Neural cell (in vitro differentiated cells): Measurements from ENCODE around the gene GNAQ. TPM values are rescaled to one million over a fixed set of nuclear protein-coding genes. Genes with fewer than 3 reads are reported as not detected.

ENCODE experiments used
- H2AFZ ChIP-seq: fragments of 200-600, 300-800 bp; sonication (generic), shearing (Covaris generic); 2 replicates; pipeline ENCODE4 v1.6.0; 2014; ENCODE audit warnings: low read depth, mild to moderate bottlenecking, antibody characterized with exemption, low read length, moderate library complexity
- H3F3A ChIP-seq: fragments of 200-600 bp; shearing (Covaris generic); 2 replicates; pipeline ENCODE4 v1.6.1; 2016; ENCODE audit warnings: mild to moderate bottlenecking, moderate library complexity, mixed read lengths, antibody characterized with exemption, low read length; ENCODE audit not compliant: insufficient read depth, poor library complexity, severe bottlenecking
- H3K27ac ChIP-seq: fragments of 200-600, 300-800 bp; sonication (generic), shearing (Covaris generic); 2 replicates; pipeline ENCODE4 v1.5.1; 2014; ENCODE audit warnings: mild to moderate bottlenecking, low read length, moderate library complexity
- H3K27me3 ChIP-seq: fragments of 300-800, 200-600 bp; sonication (generic), shearing (Covaris generic); 2 replicates; pipeline ENCODE4 v1.6.0; 2014; ENCODE audit warnings: mild to moderate bottlenecking, low read depth, low read length, moderate library complexity; ENCODE audit not compliant: insufficient read depth
- H3K36me3 ChIP-seq: fragments of 300-800, 200-600 bp; sonication (generic), shearing (Covaris generic); 2 replicates; pipeline ENCODE4 v1.5.1; 2014; ENCODE audit warnings: mild to moderate bottlenecking, antibody characterized with exemption, low read length, moderate library complexity; ENCODE audit not compliant: insufficient read depth
- H3K4me2 ChIP-seq: fragments of 300-800, 200-600 bp; sonication (generic), shearing (Covaris generic); 2 replicates; pipeline ENCODE4 v1.6.0; 2014; ENCODE audit warnings: mild to moderate bottlenecking, low read length
- H3K4me3 ChIP-seq: fragments of 300-800, 200-600 bp; sonication (generic), shearing (Covaris generic); 2 replicates; pipeline ENCODE4 v1.5.1; 2014; ENCODE audit warnings: mild to moderate bottlenecking, low read length, moderate library complexity
- H3K79me2 ChIP-seq: fragments of 200-600 bp; shearing (Covaris generic); replicated peaks from 2 replicates; pipeline ENCODE4 v1.6.0; 2014; ENCODE audit warnings: mild to moderate bottlenecking, low read length, moderate library complexity; ENCODE audit not compliant: insufficient read depth
- H3K9ac ChIP-seq: fragments of 300-800, 200-600 bp; sonication (generic), shearing (Covaris generic); 2 replicates; pipeline ENCODE4 v1.6.1; 2016; ENCODE audit warnings: mild to moderate bottlenecking, low read length, mixed read lengths
- H3K9me2 ChIP-seq: fragments of 200-600 bp; shearing (Covaris generic); 2 replicates; pipeline ENCODE4 v1.6.1; 2016; ENCODE audit warnings: mild to moderate bottlenecking, low read length, mixed read lengths; ENCODE audit not compliant: insufficient read depth
- H3K9me3 ChIP-seq: fragments of 200-600, 300-800 bp; sonication (generic), shearing (Covaris generic); 2 replicates; pipeline ENCODE4 v1.6.1; 2016; ENCODE audit warnings: mild to moderate bottlenecking, mixed run types, low read length, moderate library complexity, mixed read lengths
- H4K20me1 ChIP-seq: fragments of 200-600 bp; shearing (Covaris generic); 2 replicates; pipeline ENCODE4 v1.6.1; 2016; ENCODE audit warnings: mild to moderate bottlenecking, mixed run types; ENCODE audit not compliant: insufficient read depth
- EP300 ChIP-seq: fragments of 450-650 bp; conservative IDR thresholded peaks from 2 replicates; pipeline ENCODE4 v1.6.1; 2014; ENCODE audit warnings: antibody characterized with exemption, mild to moderate bottlenecking, moderate library complexity; ENCODE audit not compliant: poor library complexity, severe bottlenecking
- EZH2 ChIP-seq: fragments of 200-600, 300-800 bp; shearing (Covaris generic), sonication (generic); IDR thresholded peaks from 2 replicates; pipeline ENCODE4 v1.6.1; 2014; ENCODE audit warnings: antibody characterized with exemption, low read length, borderline replicate concordance, mild to moderate bottlenecking; ENCODE audit not compliant: insufficient read depth, poor library complexity, severe bottlenecking
- MXI1 ChIP-seq: fragments of 450-650 bp; conservative IDR thresholded peaks from 2 replicates; pipeline ENCODE4 v1.6.1; 2014; ENCODE audit warnings: antibody characterized with exemption, mild to moderate bottlenecking; ENCODE audit not compliant: poor library complexity, severe bottlenecking
- POLR2AphosphoS5 ChIP-seq: IDR thresholded peaks from 2 replicates; pipeline ENCODE4 v1.6.1; 2012
- RAD21 ChIP-seq: fragments of 450-650 bp; conservative IDR thresholded peaks from 2 replicates; pipeline ENCODE4 v1.6.1; 2014; ENCODE audit warnings: antibody characterized with exemption, mild to moderate bottlenecking, moderate library complexity
- SMC3 ChIP-seq: fragments of 450-650 bp; conservative IDR thresholded peaks from 2 replicates; pipeline ENCODE4 v1.6.1; 2014; ENCODE audit warnings: antibody characterized with exemption, mild to moderate bottlenecking, moderate library complexity; ENCODE audit not compliant: poor library complexity
- TAF1 ChIP-seq: IDR thresholded peaks from 2 replicates; pipeline ENCODE4 v1.6.1; 2012; ENCODE audit warnings: low read depth
- polyA plus RNA-seq: library from polyadenylated mRNA; depleted of rRNA; stranded (reverse); fragments of >200 nt; gene quantifications from 2 replicates; pipeline ENCODE4 v1.2.3, GENCODE V29; 2014
- TF ChIP-seq, protein P1 (sequence below): IDR thresholded peaks from 2 replicates; pipeline ENCODE4 v1.6.1; 2012; ENCODE audit warnings: borderline replicate concordance
- TF ChIP-seq, protein P2 (sequence below): fragments of 450-650 bp; IDR thresholded peaks from 2 replicates; pipeline ENCODE4 v1.5.1; 2014; ENCODE audit warnings: antibody characterized with exemption, mild to moderate bottlenecking, moderate library complexity; ENCODE audit not compliant: poor library complexity, severe bottlenecking

GNAQ gene
- polyA plus RNA-seq, 1 donor from 2014 or later, result 86.7 TPM

DNA sequence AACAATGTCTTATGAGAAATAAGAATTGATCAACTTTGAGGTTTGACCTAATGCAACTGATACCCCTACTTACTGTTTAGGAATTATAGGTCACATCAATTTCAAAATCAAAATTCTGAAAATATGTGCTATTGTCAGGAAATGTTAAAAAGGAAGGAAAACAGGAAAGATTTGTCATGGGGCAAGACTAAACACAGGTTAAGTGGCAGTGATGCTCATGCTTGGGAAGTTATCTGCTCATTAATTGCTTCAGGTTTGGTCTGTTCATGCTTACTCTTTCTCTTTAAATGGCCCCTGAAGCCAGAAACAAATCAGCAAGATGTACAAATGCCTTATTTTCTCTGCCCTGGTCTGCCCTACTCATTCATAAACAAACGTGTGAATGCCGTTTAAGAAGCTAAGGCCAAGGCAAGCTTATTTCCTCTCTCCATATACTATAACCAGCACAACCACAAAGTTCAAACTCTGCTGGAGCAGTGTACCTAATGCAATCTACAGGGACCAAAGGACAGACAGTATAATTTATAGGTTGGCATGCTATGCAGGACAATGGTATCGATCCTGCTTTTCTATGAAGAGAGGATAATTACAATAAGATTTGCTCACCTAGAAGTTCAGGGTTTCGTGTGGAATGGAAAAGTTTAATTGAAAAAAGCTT is 177.2 kb downstream of the GNAQ start:
- H3K27ac ChIP-seq, result no peak overlapping the region
- no peaks in the 10 kb centered on the region for H3K36me3 ChIP-seq
- H3K9ac ChIP-seq, result no peak overlapping the region
- no peaks in the 10 kb centered on the region for H3F3A ChIP-seq
- H4K20me1 ChIP-seq, result peaks cover 3% of the 10 kb centered on the region
- H2AFZ ChIP-seq, result no peak overlapping the region
- TF ChIP-seq EZH2, result no peak
- TF ChIP-seq, protein P1, sequence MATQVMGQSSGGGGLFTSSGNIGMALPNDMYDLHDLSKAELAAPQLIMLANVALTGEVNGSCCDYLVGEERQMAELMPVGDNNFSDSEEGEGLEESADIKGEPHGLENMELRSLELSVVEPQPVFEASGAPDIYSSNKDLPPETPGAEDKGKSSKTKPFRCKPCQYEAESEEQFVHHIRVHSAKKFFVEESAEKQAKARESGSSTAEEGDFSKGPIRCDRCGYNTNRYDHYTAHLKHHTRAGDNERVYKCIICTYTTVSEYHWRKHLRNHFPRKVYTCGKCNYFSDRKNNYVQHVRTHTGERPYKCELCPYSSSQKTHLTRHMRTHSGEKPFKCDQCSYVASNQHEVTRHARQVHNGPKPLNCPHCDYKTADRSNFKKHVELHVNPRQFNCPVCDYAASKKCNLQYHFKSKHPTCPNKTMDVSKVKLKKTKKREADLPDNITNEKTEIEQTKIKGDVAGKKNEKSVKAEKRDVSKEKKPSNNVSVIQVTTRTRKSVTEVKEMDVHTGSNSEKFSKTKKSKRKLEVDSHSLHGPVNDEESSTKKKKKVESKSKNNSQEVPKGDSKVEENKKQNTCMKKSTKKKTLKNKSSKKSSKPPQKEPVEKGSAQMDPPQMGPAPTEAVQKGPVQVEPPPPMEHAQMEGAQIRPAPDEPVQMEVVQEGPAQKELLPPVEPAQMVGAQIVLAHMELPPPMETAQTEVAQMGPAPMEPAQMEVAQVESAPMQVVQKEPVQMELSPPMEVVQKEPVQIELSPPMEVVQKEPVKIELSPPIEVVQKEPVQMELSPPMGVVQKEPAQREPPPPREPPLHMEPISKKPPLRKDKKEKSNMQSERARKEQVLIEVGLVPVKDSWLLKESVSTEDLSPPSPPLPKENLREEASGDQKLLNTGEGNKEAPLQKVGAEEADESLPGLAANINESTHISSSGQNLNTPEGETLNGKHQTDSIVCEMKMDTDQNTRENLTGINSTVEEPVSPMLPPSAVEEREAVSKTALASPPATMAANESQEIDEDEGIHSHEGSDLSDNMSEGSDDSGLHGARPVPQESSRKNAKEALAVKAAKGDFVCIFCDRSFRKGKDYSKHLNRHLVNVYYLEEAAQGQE, result no peak
- TF ChIP-seq RAD21, result no peak
- no peak for TF ChIP-seq SMC3
- no peak for TF ChIP-seq MXI1
- no peak for TF ChIP-seq POLR2AphosphoS5
- no peak for TF ChIP-seq EP300
- no peak for TF ChIP-seq TAF1
- TF ChIP-seq, protein P2, sequence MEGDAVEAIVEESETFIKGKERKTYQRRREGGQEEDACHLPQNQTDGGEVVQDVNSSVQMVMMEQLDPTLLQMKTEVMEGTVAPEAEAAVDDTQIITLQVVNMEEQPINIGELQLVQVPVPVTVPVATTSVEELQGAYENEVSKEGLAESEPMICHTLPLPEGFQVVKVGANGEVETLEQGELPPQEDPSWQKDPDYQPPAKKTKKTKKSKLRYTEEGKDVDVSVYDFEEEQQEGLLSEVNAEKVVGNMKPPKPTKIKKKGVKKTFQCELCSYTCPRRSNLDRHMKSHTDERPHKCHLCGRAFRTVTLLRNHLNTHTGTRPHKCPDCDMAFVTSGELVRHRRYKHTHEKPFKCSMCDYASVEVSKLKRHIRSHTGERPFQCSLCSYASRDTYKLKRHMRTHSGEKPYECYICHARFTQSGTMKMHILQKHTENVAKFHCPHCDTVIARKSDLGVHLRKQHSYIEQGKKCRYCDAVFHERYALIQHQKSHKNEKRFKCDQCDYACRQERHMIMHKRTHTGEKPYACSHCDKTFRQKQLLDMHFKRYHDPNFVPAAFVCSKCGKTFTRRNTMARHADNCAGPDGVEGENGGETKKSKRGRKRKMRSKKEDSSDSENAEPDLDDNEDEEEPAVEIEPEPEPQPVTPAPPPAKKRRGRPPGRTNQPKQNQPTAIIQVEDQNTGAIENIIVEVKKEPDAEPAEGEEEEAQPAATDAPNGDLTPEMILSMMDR, result no peak
- H3K9me3 ChIP-seq, result no peaks in the 10 kb centered on the region
- H3K79me2 ChIP-seq, result peaks cover 9% of the 10 kb centered on the region
- H3K27me3 ChIP-seq, result no peaks in the 10 kb centered on the region
- no peak overlapping the region for H3K4me3 ChIP-seq
- H3K4me2 ChIP-seq, result no peak overlapping the region
- no peaks in the 10 kb centered on the region for H3K9me2 ChIP-seq

DNA sequence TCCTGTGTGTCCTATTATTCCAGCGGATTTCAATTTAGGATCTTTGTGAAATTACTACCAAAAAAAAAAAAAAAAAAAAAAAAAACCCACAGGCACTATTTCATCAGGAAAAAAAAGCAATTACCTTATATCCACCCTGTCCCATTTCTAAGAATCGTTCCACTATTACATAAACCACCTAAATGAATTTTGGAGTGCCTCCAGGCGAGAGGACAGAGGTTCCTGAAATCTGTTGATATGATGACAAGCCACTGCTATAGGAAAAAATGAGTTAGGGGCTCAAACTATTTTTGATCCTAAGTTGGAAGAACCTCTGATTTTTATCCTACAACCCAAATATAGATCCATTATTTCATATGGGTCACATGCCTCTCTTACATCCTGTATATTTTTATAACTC is 177.9 kb downstream of the GNAQ start:
- Histone ChIP-seq H3K4me2 (no peak overlapping the region), H4K20me1 (peaks cover 3% of the 10 kb centered on the region), H3K27ac (no peak overlapping the region), H3K9ac (no peak overlapping the region), H3K36me3 (no peaks in the 10 kb centered on the region), H3K79me2 (peaks cover 9% of the 10 kb centered on the region), H3K9me2 (no peaks in the 10 kb centered on the region), H3K4me3 (no peak overlapping the region), H3K27me3 (no peaks in the 10 kb centered on the region), H3K9me3 (no peaks in the 10 kb centered on the region), H3F3A (no peaks in the 10 kb centered on the region), H2AFZ (no peak overlapping the region)
- TF ChIP-seq TAF1 (no peak), EP300 (no peak), POLR2AphosphoS5 (no peak), MXI1 (no peak), RAD21 (no peak), EZH2 (no peak), SMC3 (no peak)
- TF ChIP-seq, protein P2, result no peak
- TF ChIP-seq, protein P1, result no peak
